Dermis microvascular lymphatic vessel endothelial cell (primary cell): ENCODE measurements around the gene HEMK1. TPM values are rescaled to one million over a fixed set of nuclear protein-coding genes. Genes with fewer than 3 reads are reported as not detected.

Experiments used
- DNase-seq, 2 donors: peaks; one replicate each; pipeline versions ENCODE4 v3.0.0 to v3.0.0-alpha.2; 2010; ENCODE audit warnings: low read depth in 2 of 2
- total RNA-seq: library from RNA; depleted of rRNA; stranded (reverse); fragments of >200 nt; gene quantifications from 2 replicates; pipeline ENCODE4 v1.2.1, GENCODE V29; 2014

HEMK1 gene
- total RNA-seq, 1 donor from 2014 or later = 4.0 TPM

- no peak for DNase-seq
These were observed 30.9 kb downstream of the HEMK1 start for GRCh38 chr3:50600141-50600753.

GRCh38 chr3:50600841-50601591 lies 31.7 kb downstream of the HEMK1 start:
- DNase-seq = peak in 1 of 2 donors; percentile 74

GRCh38 chr3:50602595-50603191 lies 33.4 kb downstream of the HEMK1 start:
- no peak for DNase-seq

- no peak for DNase-seq
These were observed 34.2 kb downstream of the HEMK1 start for GRCh38 chr3:50603261-50604109.

GRCh38 chr3:50604110-50604621 lies 34.8 kb downstream of the HEMK1 start:
- no peak for DNase-seq

GRCh38 chr3:50604628-50605588 lies 35.6 kb downstream of the HEMK1 start:
- DNase-seq = no peak

GRCh38 chr3:50605901-50606326 lies 36.6 kb downstream of the HEMK1 start:
- no peak for DNase-seq

- no peak for DNase-seq
These were observed 37.3 kb downstream of the HEMK1 start for GRCh38 chr3:50606596-50606995.

GRCh38 chr3:50607271-50608091 lies 38.2 kb downstream of the HEMK1 start:
- no peak for DNase-seq

GRCh38 chr3:50608278-50608677 lies 39.0 kb downstream of the HEMK1 start:
- no peak for DNase-seq

GRCh38 chr3:50609071-50609762 lies 39.9 kb downstream of the HEMK1 start:
- no peak for DNase-seq

- DNase-seq = no peak
These were observed 40.4 kb downstream of the HEMK1 start for GRCh38 chr3:50609763-50610085.

- no peak for DNase-seq
These were observed 41.1 kb downstream of the HEMK1 start for GRCh38 chr3:50610181-50610971.

GRCh38 chr3:50610992-50611463 lies 41.7 kb downstream of the HEMK1 start:
- DNase-seq = no peak

- DNase-seq = peak; percentile 66 to 93
These were observed 42.3 kb downstream of the HEMK1 start, which contains the start of gene CISH for GRCh38 chr3:50611464-50612233. TSS of gene CISH (minus strand) at chr3:50611774. CDS start at chr3:50611650, 124 bp downstream.

- DNase-seq = no peak
These were observed 43.0 kb downstream of the HEMK1 start for GRCh38 chr3:50612234-50612882.
